ENCODE results near the gene S1PR4.
"Not testable (repeated sequence)": the region's sequence is repeated elsewhere in the genome, so short reads cannot be mapped to it uniquely, and the experiment has no call there.

S1PR4 gene

DNA sequence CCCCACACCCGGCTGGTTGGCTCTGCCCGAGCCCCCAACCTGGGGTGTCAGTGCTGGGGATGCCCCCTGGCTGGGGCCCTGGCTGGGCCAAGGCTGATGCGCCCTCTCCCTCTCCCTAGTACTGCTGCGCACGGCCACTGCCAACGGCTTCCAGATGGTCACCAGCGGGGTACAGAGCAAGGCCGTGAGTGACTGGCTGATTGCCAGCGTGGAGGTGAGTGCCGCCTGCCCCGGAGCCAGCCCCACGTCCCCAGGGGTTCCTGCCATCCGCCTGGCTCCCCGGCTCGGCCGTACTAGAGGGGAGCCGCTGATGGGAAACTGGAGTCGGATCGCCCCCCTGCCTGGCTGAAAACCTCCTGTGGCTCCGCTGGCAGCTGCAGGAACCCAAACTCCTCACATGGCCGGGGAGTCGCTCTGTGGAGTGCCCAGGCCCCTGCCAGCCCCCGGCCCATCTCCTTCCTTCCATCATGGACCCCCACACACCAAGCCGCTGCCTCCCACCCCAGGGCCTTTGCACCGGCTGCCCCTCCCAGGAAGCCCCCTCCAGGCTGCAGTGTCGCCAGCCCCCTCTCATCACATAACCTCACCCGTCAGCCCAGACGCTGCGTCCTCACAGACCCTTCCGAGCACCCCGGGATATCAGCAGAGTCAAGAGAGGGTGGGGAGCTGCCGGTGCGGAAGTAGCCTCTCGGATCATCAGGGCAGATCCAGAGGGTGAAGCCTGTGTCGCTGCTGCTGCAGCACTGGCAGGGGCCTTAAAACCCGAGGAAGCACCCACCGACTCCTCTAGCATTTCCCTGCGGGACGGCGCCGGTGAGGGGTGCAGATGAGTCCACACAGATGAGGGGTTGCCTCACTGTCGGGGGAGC lies 17.7 kb downstream of the S1PR4 start:
- TF ChIP-seq, protein P1, sequence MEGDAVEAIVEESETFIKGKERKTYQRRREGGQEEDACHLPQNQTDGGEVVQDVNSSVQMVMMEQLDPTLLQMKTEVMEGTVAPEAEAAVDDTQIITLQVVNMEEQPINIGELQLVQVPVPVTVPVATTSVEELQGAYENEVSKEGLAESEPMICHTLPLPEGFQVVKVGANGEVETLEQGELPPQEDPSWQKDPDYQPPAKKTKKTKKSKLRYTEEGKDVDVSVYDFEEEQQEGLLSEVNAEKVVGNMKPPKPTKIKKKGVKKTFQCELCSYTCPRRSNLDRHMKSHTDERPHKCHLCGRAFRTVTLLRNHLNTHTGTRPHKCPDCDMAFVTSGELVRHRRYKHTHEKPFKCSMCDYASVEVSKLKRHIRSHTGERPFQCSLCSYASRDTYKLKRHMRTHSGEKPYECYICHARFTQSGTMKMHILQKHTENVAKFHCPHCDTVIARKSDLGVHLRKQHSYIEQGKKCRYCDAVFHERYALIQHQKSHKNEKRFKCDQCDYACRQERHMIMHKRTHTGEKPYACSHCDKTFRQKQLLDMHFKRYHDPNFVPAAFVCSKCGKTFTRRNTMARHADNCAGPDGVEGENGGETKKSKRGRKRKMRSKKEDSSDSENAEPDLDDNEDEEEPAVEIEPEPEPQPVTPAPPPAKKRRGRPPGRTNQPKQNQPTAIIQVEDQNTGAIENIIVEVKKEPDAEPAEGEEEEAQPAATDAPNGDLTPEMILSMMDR (conservative IDR thresholded peaks at IDR 0.05; ENCODE audit: control insufficient read depth, insufficient read depth, low read depth, low read length): no peak
- DNase-seq (ENCODE audit: low read depth): no peak
- H3K4me3 ChIP-seq (ENCODE audit: control insufficient read depth, low read depth, low read length): no peak overlapping the region

DNA sequence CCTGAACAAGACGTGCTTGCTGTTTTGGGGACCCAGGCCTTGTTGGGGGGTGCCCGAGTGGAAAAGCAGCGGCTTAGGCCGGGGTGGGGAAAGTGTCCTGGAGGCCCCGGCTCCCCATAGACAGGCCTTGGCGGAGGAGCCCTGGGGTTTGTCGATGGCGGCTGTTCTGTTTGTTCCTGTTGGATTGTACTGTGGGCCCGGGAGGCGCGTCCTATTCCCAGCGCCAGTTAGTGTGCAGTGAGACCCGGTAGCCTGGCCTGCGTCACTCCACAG lies 18.3 kb downstream of the S1PR4 start:
- no peak overlapping the region for H3K4me3 ChIP-seq (ENCODE audit: control insufficient read depth, low read depth, low read length)
- DNase-seq (ENCODE audit: low read depth): no peak
- TF ChIP-seq, protein P1 (conservative IDR thresholded peaks at IDR 0.05; ENCODE audit: control insufficient read depth, insufficient read depth, low read depth, low read length): no peak

DNA sequence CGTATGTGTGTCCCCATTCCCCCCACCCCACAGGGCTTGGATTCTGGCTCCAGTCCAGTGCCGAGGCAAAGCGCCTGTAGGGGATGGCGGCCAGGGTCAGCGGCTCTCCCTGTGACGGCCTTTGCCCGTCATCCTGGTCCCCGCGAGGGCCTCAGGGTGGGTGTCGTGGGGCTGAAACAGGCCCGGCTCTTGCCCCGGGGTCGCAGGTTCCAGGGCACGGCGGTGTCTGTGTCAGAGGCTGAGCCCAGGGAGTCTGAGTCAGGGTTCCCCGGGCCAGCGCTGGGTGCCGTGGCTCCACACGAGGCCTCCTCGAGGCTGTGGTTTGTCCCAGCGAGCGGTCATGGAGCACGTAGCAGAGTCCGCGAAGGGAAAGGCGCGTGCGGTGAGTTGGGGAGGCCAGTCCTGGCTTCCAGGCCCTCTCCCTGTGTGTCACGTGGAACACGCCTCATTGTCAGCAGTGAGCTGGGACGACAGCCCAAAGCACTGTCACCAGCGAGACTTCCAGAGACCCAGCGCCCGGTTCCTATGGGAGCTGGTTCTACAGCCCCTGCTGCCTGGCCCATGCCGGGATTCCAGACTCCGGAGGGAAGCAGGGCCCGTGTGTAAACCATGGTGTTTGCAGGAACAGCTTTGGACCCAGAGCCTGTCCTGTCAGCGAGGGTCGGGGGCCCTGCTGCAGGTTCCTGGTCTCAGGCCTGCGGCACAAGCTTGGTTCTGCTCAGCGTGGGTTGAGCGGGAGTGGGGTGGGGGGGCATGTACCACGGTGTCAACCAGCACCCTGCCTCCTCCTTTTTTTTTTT lies 20.5 kb downstream of the S1PR4 start:
- H3K4me3 ChIP-seq (ENCODE audit: control insufficient read depth, low read depth, low read length): no peak overlapping the region
- no peak for DNase-seq (ENCODE audit: low read depth)
- TF ChIP-seq, protein P1 (conservative IDR thresholded peaks at IDR 0.05; ENCODE audit: control insufficient read depth, insufficient read depth, low read depth, low read length): no peak

DNA sequence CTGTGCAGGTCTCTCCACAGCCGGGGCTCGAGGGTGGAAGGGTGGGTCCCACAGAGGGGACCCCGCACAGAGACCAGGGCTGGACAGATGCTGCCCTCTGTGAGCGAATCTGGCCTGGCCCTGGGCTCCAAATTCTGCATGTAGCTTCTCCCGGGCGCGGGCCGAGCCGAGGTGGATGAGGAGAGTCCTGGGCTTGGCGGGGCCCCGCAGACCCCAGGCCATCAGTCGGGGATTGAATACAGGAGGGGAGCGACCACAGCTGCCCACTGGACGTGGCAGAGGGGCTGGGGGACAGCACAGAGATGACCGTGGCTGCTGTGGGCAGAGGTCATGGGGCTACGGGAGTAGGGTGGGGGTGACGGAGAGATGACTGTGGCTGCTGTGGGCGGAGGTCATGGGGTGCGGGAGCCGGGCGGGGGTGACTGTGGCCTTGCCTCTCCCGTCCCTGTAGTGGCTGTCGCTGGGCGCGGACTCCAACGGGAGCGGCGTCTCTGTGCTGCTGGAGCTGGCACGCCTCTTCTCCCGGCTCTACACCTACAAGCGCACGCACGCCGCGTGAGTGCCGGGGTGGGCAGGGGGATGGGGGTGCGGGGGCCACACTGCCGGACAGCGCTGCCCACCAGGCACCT lies 22.6 kb downstream of the S1PR4 start:
- DNase-seq (ENCODE audit: low read depth): no peak
- TF ChIP-seq, protein P1 (conservative IDR thresholded peaks at IDR 0.05; ENCODE audit: control insufficient read depth, insufficient read depth, low read depth, low read length): no peak
- H3K4me3 ChIP-seq (ENCODE audit: control insufficient read depth, low read depth, low read length): no peak overlapping the region

DNA sequence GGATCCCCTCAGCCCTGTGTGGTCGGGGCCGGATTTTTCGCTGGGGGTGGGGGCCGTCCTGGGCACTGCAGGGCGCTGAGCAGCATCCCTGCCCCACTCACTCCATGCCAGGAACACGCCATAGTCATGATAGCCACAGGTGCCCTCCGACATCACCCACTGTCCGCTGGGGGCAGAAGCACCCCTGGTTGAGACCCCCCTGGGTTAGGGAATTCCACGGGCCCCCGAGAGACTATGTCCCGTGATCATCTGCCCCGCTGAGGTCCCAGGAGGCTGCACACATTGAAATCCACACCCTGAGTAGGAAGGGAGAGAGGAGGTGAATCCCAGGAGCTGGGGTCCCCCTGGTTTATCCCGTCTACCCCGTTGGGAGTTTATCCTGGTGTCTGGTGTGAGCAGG lies 23.3 kb downstream of the S1PR4 start:
- H3K4me3 ChIP-seq (ENCODE audit: control insufficient read depth, low read depth, low read length): no peak overlapping the region
- TF ChIP-seq, protein P1 (conservative IDR thresholded peaks at IDR 0.05; ENCODE audit: control insufficient read depth, insufficient read depth, low read depth, low read length): no peak
- no peak for DNase-seq (ENCODE audit: low read depth)

DNA sequence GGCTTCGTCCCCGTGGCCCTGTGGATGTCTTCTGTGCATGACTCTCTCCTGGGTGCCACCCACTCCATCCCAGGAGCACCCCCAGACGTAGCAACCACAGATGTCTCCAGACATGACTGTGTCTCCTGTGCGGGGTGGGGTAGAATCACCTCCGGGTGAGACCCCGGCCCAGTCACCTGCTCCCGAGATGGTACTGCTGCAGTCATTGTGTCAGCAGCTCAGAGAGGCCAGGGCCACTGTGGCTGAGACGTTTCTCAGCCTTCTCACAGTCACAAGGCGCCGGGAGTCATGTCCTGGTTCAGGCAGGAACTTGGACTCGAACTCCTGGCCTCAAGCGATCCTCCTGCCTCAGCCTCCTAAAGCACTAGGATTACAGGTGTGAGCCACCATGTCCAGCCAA lies 23.8 kb downstream of the S1PR4 start:
- no peak for DNase-seq (ENCODE audit: low read depth)
- H3K4me3 ChIP-seq (ENCODE audit: control insufficient read depth, low read depth, low read length): no peak overlapping the region
- TF ChIP-seq, protein P1 (conservative IDR thresholded peaks at IDR 0.05; ENCODE audit: control insufficient read depth, insufficient read depth, low read depth, low read length): no peak

DNA sequence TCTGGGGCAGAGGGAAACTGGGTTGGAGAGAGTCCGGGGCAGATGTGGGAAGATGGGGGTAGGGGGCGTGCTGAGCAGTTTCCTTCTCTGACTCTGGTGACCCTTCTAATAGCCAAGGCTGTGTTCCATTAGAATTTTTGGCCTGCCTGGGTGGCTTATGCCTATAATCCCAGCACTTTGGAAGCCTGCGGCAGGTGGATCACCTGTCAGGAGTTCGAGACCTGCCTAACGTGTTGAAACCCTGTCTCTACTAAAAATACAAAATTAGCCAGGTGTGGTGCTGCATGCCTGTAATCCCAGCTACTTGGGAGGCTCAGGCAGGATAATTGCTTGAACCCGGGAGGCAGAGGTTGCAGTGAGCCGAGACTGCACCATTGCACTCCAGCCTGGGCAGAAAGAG lies 24.3 kb downstream of the S1PR4 start:
- not testable (repeated sequence) for H3K4me3 ChIP-seq (ENCODE audit: control insufficient read depth, low read depth, low read length); DNase-seq (ENCODE audit: low read depth)
